HG02870 (cell line): ENCODE results near the gene CCZ1B.
"Not testable (repeated sequence)": the region's sequence is repeated elsewhere in the genome, so short reads cannot be mapped to it uniquely, and the experiment has no call there.

Source experiments
- ATAC-seq: cut with Tn5 transposase; IDR thresholded peaks from one replicate; pipeline ENCODE4 v1.9.1; 2021; ENCODE audit warnings: mild to moderate bottlenecking, moderate library complexity; ENCODE audit not compliant: unreplicated experiment

Gene CCZ1B

GRCh38 chr7:6826151-6826550 is at the start of gene CCZ1B:
Gene CCZ1B, minus strand, starts transcription at chr7:6826275. Its CDS starts 78 bp downstream, at chr7:6826197.
- peak; percentile 98 for ATAC-seq

DNA sequence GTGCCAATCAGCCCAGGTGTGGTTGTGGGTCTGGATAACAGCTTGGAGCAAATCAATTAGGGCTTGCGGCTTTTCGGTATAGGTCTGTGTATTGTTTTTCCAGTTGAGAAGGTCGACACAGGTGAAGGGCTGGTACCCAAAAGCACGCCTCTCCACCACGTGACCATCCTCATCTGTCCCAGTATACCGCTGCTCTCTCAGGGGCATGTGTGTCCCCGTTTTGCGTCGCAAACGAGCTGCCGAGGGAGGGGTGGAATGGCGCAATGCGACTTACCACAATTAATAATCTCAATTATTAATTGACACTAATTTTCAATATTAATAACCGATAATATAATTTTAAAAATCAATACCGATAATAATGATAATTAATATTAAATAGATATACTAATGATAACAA is 48.9 kb upstream of the CCZ1B start:
- ATAC-seq, result not testable (repeated sequence)

DNA sequence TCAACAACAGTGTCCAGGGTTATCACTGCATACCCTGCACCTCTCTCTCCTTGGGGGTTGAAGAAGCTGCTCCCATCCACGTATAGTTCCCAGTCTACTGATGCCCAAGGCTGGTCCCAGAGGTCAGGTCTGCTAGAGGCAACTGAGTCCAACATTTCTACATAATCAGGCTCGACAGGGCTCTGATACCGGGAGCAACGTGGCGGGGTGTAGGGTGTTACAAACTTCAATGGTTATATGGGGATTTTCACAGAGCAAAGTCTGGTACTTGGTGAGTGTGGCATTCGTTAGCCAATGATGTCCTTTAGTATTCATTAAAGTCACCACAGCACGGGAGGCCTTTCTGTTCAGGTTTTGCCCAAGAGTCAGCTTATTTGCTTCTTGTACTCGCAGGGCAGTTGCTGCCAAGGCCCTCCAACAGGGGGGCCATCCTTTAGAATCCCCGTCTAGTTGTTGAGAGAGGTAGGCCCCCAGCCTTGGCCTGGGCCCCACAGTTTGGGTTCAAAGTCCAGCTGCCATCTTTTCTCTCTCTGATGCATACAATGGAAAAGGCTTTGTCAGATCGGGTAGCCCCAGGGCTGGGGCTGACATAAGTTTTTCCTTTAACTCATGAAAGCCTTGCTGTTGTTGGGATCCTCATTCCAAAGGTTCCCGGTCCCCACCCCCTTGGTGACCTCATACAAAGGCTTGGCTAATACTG is 46.3 kb upstream of the CCZ1B start:
- not testable (repeated sequence) for ATAC-seq

GRCh38 chr7:6871421-6872144 is 45.5 kb upstream of the CCZ1B start:
- not testable (repeated sequence) for ATAC-seq

GRCh38 chr7:6864751-6865150 is 38.7 kb upstream of the CCZ1B start:
- not testable (repeated sequence) for ATAC-seq

DNA sequence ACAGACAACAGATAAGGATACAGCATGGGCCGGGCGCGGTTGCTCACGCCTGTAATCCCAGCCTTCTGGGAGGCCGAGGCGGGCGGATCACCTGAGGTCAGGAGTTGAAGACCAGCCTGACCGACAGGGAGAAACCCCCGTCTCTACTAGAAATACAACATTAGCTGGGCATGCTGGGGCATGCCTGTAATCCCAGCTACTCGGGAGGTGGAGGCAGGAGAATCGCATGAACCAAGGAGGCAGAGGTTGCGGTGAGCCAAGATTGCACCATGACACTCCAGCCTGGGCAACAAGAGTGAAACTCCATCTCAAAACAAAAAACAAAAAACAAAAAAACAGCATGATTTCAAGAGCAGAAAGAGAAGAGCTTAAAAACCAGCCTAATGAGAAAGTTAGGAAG is 38.1 kb upstream of the CCZ1B start:
- not testable (repeated sequence) for ATAC-seq

GRCh38 chr7:6862876-6863275 is 36.8 kb upstream of the CCZ1B start:
- ATAC-seq, result not testable (repeated sequence)

- ATAC-seq, result not testable (repeated sequence)
These were observed 31.7 kb upstream of the CCZ1B start for GRCh38 chr7:6857721-6858314.

GRCh38 chr7:6855563-6856131 is 29.6 kb upstream of the CCZ1B start:
- ATAC-seq, result not testable (repeated sequence)

GRCh38 chr7:6854747-6855562 is 28.9 kb upstream of the CCZ1B start:
- not testable (repeated sequence) for ATAC-seq

GRCh38 chr7:6853681-6854080 is 27.6 kb upstream of the CCZ1B start:
- not testable (repeated sequence) for ATAC-seq

- not testable (repeated sequence) for ATAC-seq
These were observed 23.1 kb upstream of the CCZ1B start for GRCh38 chr7:6849127-6849526.

- not testable (repeated sequence) for ATAC-seq
These were observed 21.7 kb upstream of the CCZ1B start for GRCh38 chr7:6847751-6848150.

GRCh38 chr7:6845971-6846449 is 19.9 kb upstream of the CCZ1B start:
- ATAC-seq, result not testable (repeated sequence)

- not testable (repeated sequence) for ATAC-seq
These were observed 17.6 kb upstream of the CCZ1B start for GRCh38 chr7:6843654-6844053.

DNA sequence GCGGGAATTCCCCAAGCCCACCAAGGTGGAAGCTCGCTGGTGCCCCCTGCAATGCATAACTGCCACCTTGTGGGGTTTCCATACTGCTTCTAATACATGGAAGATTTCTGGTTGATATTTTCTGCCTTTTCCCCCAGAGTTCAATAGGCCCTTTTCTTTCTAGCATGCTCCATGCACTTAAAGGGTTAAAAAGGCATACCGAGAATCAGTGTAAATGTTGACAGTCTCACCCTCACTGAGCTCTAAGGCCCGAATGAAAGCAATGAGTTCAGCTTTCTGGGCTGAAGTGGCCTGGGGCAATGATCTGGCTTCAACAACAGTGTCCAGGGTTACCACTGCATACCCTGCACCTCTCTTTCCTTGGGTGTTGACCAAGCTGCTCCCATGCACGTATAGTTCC is 17.0 kb upstream of the CCZ1B start:
- not testable (repeated sequence) for ATAC-seq

DNA sequence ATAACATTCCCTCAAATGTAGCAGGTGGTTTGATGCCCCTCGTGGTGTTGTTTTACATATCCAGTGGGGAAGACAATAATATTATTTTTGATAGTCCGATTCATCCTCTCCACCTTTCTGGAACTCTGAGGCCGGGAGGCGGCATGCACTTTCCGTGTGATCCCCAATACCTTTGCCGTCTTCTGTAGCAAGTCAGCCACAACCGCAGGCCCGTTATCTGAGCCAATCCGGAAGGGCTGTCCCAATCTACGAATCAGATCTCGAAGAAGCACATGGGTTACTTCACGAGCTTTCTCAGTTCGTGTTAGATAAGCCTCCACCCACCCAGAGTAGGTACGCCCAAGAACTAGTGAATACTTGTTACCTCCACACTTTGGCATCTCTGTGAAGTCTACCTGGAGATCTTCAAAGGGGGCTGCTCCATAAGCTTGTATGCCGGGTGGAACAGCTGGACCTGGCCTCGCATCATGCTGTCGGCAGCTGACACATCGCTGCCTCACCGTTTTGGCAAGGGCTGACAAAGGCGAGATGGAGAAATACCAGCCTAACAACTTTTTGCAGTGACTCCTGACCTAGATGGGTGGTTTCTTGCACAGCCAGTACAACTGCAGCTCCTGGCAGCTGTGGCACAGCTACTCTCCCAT is 16.3 kb upstream of the CCZ1B start:
- ATAC-seq, result not testable (repeated sequence)

DNA sequence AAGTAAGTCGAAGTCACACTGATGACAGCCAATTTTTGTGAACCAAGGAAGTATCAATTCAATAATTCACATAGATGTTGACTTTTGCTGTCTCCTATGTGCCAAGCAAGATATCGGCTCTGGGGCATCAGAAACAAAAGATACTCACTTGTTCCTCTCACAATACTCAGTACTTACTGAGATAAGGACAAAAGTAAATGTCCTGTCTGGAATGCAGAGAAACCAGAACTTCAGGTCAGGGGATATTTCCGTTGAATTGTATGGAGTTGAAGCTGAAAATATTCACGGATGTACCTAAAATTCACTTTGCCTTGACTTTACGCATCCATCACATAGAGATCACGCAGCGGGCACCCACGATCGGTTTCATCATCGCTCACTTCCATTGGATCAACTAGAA is 11.0 kb upstream of the CCZ1B start:
- not testable (repeated sequence) for ATAC-seq

- ATAC-seq, result not testable (repeated sequence)
These were observed 9.4 kb upstream of the CCZ1B start for GRCh38 chr7:6835521-6835920.

DNA sequence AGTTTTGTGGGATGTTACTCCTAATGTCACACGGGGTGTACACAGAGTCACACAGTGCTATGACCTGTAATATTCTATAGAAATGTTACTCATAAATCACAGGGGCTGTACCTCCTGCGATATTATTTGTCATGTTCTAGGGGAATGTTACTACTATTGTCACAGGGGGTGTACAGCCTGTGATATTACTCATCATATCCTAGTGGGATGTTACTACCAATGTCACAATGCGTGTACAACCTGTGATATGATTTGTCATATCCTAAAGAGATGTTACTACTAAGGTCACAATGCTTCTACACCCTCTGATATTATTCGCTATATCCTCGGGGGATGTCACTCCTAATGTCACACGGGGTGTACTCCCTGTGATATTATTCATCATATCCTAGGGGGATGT is 7.6 kb upstream of the CCZ1B start:
- ATAC-seq, result no peak
